Measurements from ENCODE around the gene PTGR2. TPM values are rescaled to one million over a fixed set of nuclear protein-coding genes. Genes with fewer than 3 reads are reported as not detected.

The PTGR2 gene
- 3.6 TPM for total RNA-seq (ENCODE audit: unreplicated experiment)
- long read RNA-seq, partial matches to known transcripts, result 0 of 1 reads
- long read RNA-seq, other reads (novel, unspliced or antisense), result 0 of 1 reads

GRCh38 chr14:73851567-73852382, at the start of gene PTGR2:
Gene PTGR2 (plus strand): TSS chr14:73851831. CDS start chr14:73858863, 7,032 bp downstream.
- peak within 1 kb of the TSS; percentile 99 for H3K27ac Mint-ChIP-seq (ENCODE audit: unreplicated experiment)
- peaks cover 8% of the 10 kb centered on the region for H3K27me3 Mint-ChIP-seq (ENCODE audit: unreplicated experiment)
- H3K36me3 Mint-ChIP-seq (ENCODE audit: low read depth, unreplicated experiment), result no peaks in the 10 kb centered on the region
- H3K9me3 Mint-ChIP-seq (ENCODE audit: unreplicated experiment), result no peaks in the 10 kb centered on the region
- TF ChIP-seq CTCF (IDR thresholded peaks at IDR 0.05; ENCODE audit: unreplicated experiment), result no peak
- peaks cover 17% of the 10 kb centered on the region for H3K4me1 Mint-ChIP-seq (ENCODE audit: unreplicated experiment)
- H3K4me3 Mint-ChIP-seq (ENCODE audit: unreplicated experiment), result peak within 1 kb of the TSS; percentile 98
- DNase-seq (ENCODE audit: low spot score), result peak; percentile 100

GRCh38 chr14:73802431-73803188, 49.0 kb upstream of the PTGR2 start:
- Mint-ChIP-seq H3K27me3 (ENCODE audit: unreplicated experiment) (no peaks in the 10 kb centered on the region), H3K27ac (ENCODE audit: unreplicated experiment) (no peak overlapping the region), H3K4me3 (ENCODE audit: unreplicated experiment) (no peak overlapping the region), H3K9me3 (ENCODE audit: unreplicated experiment) (no peaks in the 10 kb centered on the region), H3K36me3 (ENCODE audit: low read depth, unreplicated experiment) (peaks cover 3% of the 10 kb centered on the region), H3K4me1 (ENCODE audit: unreplicated experiment) (peaks cover 22% of the 10 kb centered on the region)
- TF ChIP-seq CTCF (IDR thresholded peaks at IDR 0.05; ENCODE audit: unreplicated experiment), result no peak
- peak; percentile 14 for DNase-seq (ENCODE audit: low spot score)

- DNase-seq (ENCODE audit: low spot score), result no peak
- Mint-ChIP-seq H3K4me3 (ENCODE audit: unreplicated experiment) (no peak overlapping the region), H3K4me1 (ENCODE audit: unreplicated experiment) (peaks cover 22% of the 10 kb centered on the region), H3K9me3 (ENCODE audit: unreplicated experiment) (no peaks in the 10 kb centered on the region), H3K36me3 (ENCODE audit: low read depth, unreplicated experiment) (peaks cover 3% of the 10 kb centered on the region), H3K27ac (ENCODE audit: unreplicated experiment) (no peak overlapping the region), H3K27me3 (ENCODE audit: unreplicated experiment) (no peaks in the 10 kb centered on the region)
- TF ChIP-seq CTCF (IDR thresholded peaks at IDR 0.05; ENCODE audit: unreplicated experiment), result no peak
Observed at GRCh38 chr14:73804636-73805035, 47.0 kb upstream of the PTGR2 start.

GRCh38 chr14:73807457-73807856, 44.2 kb upstream of the PTGR2 start:
- H3K9me3 Mint-ChIP-seq (ENCODE audit: unreplicated experiment), result no peaks in the 10 kb centered on the region
- H3K27ac Mint-ChIP-seq (ENCODE audit: unreplicated experiment), result no peak overlapping the region
- H3K27me3 Mint-ChIP-seq (ENCODE audit: unreplicated experiment), result no peaks in the 10 kb centered on the region
- peaks cover 7% of the 10 kb centered on the region for H3K4me1 Mint-ChIP-seq (ENCODE audit: unreplicated experiment)
- no peak for DNase-seq (ENCODE audit: low spot score)
- H3K4me3 Mint-ChIP-seq (ENCODE audit: unreplicated experiment), result no peak overlapping the region
- no peak for TF ChIP-seq CTCF (IDR thresholded peaks at IDR 0.05; ENCODE audit: unreplicated experiment)
- H3K36me3 Mint-ChIP-seq (ENCODE audit: low read depth, unreplicated experiment), result no peaks in the 10 kb centered on the region
